SKM-1 (cell line): ENCODE data around the gene KXD1.
"Not testable (repeated sequence)": the region's sequence is repeated elsewhere in the genome, so short reads cannot be mapped to it uniquely, and the experiment has no call there.

ENCODE experiments used
- DNase-seq: peaks from one replicate; lab custom pipeline; 2025; ENCODE audit not compliant: unreplicated experiment; lab: John Stamatoyannopoulos, UW

Gene KXD1

DNA sequence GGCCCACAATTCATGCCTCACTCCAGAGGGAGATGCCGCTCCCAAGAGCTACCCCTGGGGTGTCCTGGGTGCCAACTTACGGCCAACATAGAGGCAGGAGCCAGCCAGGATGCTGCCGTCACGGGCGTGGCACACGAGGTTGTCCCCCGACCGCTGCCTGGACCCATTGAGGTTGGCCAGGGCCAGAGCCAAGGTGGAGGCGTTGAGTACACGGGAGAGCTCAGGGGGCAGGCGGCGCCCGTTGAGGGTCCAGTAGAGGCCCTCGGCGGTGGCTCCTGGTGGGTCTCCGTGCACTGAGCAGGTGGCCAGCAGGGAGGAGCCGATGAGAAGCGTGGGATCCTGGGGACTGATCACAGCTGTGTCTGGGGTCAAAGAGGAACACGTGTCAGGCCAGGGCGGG lies 41.8 kb downstream of the KXD1 start:
- no peak for DNase-seq

DNA sequence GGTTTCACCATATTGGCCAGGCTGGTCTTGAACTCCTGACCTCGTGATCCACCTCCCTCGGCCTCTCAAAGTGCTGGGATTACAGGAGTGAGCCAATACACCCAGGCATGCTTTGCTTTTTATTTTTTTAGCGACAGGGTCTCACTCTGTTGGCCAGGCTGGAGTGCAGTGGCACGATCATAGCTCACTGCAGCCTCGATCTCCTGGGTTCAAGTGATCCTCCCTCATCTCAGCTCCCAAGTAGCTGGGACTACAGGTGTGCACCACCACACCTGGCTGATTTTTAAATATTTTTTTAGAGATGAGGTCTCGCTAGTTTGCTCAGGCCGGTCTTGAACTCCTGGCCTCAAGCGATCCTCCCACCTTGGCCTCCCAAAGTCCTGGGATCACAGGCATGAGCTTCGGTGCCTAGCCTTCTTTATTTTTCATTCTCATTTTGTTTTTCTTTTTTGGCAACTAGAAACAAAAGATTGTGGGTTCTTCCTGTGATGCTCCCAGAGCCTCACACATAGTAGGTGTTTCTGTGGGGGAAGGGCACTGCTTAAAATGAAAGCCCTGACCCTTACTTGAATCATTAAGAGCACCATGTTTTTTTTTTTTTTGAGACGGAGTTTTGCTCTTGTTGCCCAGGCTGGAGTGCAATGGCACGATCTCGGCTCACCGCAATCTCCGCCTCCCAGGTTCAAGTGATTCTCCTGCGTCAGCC lies 43.2 kb downstream of the KXD1 start:
- DNase-seq = not testable (repeated sequence)

DNA sequence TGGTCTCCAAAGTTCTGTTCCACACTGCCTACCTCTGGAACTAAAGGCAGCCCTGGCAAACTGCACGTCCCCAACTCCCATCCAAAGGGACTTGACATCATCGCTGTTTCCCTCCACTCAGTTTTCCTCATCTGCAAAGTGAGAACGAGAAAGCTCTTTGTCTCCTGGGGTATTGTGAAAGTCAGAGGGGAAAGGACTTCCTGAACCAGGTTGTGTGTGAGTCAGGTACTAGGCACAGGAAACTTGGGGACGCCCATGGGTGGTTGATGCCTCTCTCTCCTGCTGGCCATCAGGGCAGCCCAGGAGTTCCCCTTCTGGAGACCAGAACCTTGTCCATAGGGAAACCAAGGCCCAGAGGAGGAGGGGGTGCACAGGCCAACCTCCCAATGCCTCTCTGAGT lies 44.2 kb downstream of the KXD1 start:
- DNase-seq = no peak

- DNase-seq = no peak
Measured at GRCh38 chr19:18603255-18603957, 45.7 kb downstream of the KXD1 start.

DNA sequence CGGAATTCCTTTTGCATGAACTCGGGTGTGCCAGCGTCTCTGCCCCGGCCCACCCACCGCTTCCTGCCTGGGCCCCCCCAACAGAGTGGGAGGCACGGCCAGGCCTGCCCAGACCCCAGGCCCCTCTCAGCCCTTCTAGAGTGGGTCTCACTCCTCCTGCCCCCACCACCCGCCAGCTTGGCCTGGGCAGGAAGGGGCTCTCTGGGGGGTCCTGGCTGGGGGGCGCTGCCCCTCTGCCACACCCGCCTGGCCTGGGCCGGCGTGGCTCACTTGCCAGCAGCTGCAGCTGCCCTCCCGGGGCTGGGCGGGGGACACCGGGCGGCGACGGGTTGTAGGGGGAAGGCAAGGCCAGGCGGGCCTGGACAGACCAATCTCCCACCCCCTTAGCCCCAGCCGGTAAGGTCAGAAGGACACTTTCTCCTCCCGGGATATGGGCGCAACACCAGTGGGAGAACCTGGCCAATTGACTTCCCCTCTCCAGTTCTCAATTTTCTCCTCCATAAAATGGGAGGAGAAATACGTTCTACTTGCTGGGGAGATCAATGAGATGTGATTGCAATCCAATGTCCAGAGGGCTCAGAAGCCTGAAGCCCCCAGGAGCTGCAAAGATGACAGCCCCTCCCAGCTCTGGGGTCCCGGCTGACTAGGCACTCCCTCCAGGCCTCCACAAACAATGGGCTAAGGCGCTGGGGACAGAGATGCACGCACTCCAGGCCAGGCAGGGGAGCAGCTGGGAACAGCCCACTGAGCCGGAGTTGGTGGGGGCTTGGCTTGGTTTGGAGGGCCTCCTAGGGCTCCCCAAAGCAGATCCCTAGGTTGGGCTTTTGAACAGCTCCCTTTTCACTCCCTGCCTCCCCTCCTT lies 46.5 kb downstream of the KXD1 start:
- no peak for DNase-seq

GRCh38 chr19:18604820-18605159 lies 47.1 kb downstream of the KXD1 start:
- no peak for DNase-seq

GRCh38 chr19:18605196-18605545 lies 47.5 kb downstream of the KXD1 start:
- DNase-seq = no peak

DNA sequence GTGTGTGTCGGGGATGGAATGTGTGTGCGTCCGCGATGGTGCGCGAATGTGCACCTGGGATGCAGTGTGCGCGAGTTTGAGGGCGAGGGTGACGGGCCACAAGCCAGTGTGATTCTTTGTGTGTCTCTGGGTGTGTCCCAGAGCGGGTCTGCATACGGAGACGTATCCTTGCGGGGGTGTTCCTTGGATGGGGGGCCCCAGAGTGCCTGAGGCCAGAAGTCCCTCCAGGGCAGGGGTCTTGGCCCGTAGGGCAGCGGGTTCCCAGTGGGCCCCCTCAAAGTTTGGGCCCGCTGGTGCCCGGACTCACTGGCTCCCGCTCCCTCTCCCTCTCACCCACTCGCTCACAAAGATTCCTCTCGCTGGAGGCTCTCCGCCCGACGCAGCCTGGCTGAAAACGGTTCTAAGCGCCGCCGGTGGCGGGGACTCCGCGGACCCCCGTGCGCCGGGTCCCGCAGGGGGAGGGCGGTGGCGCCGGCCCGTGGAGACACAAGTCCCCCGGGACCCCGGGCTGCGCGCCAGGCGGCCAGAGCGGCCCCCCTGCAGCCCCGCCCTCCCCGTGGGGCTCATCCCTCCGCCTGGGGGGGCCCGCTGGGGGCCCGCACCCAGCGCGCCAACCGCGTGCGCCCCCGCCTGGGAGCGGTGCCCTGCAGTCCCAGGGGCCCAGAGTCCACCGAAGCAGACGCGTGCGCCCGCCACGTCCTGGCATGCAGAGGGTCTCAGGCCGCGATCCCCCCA lies 48.0 kb downstream of the KXD1 start:
- DNase-seq = no peak

GRCh38 chr19:18606281-18607225 lies 48.9 kb downstream of the KXD1 start, which contains the start of gene CRLF1:
TSS of gene CRLF1 (minus strand) at chr19:18606799. CDS start at chr19:18606656, 143 bp downstream.
- DNase-seq = no peak

DNA sequence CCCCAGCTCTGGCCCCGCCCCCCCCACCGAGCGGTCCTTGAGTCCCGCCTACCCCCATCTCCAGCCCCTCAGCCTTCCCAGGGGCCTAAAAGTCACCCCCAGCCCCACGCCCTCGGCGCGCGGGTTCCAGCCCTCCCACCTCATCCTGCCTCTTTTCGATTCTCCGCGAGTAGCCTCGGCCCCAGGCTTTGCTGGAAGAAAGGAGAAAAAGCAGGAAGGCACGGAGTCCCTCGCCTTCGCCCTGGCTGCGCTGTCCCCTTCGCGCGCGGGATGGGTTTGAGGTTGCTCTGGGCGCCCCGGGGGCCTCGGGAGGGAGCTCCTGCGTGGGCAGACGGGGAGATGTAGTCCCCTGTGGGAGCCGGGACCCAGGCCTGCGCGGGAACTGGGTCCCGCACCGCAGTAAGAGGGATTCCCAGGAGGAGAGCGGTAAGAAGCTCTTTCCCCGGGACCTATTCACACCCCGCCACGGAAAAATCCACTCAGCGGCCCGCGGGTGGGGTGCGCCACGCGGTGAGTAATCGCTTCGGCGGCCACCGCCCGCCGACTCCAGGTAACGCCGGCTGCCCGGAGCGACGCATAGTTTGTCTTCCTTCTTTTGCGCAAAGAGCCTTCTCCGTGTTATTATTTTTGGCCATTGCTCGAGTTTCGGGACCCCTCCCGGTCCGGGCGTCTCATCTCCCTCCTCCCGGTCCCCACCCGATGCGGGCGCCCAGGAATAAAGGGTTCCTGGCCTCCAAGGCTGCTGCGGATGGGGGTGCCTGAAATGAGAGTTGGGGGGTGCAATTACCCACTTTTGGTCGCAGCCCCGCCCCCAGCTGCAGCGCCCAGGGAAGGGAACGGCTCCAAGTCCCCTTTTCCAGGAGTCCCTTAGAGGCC lies 49.8 kb downstream of the KXD1 start:
- no peak for DNase-seq

DNA sequence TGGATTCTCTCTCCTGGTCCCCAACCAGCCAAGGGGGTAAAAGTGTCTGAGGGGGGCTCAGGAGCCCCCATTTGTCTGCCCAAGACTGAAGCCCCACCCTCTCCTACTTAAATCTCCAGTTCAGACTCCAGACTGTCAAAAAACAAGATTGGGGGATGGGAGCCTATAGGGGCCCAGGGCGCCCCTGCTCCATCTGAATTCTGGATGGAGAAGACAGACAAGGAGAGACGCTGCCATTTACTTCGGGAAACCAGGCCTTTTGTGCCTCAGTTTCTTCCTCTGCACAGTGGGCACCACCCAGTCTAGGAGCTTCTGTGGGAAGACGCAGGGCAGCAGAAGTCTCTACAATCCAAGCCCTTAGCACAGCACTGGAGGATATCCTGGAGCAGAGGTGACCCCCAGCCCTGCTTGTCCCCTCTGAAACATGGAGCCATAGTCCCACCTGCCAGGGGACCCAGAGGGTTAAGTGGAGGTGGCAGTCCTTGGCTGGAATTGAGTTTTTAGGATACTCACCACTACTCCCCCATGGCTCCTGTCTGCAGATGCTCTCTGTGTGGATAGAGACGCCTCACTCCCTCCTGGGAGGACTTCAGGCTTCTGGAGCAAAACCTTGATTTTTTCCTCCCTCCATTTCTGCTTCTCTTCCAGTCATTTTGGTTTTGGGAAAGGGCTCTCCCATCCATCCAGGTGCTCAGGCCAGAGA lies 50.6 kb downstream of the KXD1 start:
- DNase-seq = no peak

DNA sequence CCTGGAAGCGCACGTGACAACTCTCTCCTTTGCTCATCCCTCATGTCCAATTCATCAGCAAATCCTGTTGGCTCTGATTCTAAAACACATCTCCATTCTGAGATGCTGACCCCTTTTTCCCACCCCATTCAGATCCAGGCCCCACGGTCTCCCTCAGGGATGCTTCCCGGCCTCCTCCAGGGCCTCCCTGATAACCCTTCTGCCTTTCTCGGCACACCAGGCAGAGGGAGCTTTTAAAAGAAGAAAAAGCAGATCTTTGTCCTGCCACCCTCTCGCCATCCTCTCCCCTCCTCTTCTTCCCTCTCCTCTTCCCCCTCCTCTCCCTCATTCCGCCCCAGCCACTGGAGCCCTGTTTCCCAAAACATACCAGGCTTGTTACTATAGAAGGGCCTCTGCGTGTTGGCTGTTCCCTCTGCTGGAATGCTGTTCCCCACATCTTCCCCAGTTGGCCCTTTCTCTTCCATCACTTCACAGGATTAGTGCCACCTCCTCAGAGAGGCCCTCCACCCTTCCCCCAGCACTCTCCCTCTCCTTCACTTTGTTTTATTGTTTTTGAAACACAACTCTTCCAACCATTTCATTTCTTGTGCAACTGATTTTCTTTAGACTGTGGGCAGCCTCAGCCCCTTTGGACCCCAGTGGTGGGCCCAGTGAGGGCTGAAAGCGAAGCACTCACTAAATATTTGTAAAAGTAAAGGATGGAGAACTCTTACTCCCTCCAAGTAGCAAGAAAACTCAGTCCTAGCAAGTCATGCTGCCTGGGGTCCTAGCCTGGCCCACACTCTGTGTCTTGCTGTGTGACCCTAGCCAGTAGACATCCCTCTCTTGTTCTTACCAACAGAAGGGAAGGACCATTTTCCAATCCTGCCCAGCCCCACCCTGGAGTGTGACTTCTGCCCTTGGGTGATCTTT lies 51.4 kb downstream of the KXD1 start:
- no peak for DNase-seq

DNA sequence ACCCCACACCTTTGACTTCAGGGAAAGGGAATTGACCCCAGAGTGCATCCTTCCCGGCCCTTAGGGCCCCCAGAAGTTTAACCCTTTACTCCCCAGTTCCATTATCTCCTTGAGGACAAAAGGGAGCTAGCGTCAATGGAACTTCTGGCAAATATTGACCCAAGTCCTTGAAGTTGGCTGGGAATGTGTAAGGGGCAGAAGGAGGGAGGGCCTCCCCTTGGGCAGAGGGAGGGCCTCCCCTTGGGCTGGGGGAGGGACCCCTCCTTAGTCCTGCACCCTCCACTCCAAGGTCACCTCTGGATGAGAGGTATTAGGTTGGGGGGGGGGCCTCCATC lies 52.0 kb downstream of the KXD1 start:
- no peak for DNase-seq

- DNase-seq = no peak
Measured at GRCh38 chr19:18610245-18610555, 52.5 kb downstream of the KXD1 start.

- DNase-seq = no peak
Measured at GRCh38 chr19:18610556-18611326, 53.1 kb downstream of the KXD1 start.

- no peak for DNase-seq
Measured at GRCh38 chr19:18611327-18612050, 53.8 kb downstream of the KXD1 start.
